Panc1 (cell line): ENCODE results near the gene OGFOD2. TPM values are rescaled to one million over a fixed set of nuclear protein-coding genes. Genes with fewer than 3 reads are reported as not detected.

Experiments used
- ATAC-seq: fragments of 200-7000 bp; cut with Tn5 transposase; 2 replicates; pipeline ENCODE4 v1.9.1; 2020; ENCODE audit warnings: mild to moderate bottlenecking, moderate library complexity
- BruUV-seq: library from RNA; stranded (reverse); fragments of 400-500 nt; replicated peaks from 2 replicates; lab custom pipeline; 2021; lab: Mats Ljungman, UMichigan
- CTCF ChIA-PET: fragments of 300-600 bp; sonication (Branson Sonifier 250); formaldehyde crosslinking; loops from one replicate; lab custom pipeline; 2022; ENCODE audit warnings: antibody characterized with exemption; lab: Charles Lee
- POLR2A ChIA-PET: fragments of 300-600 bp; sonication (Branson Sonifier 250); formaldehyde crosslinking; loops from one replicate; lab custom pipeline; 2022; ENCODE audit warnings: antibody characterized with exemption; lab: Charles Lee
- DNase-seq: peaks from one replicate; pipeline ENCODE4 v3.0.0-alpha.2; 2010; ENCODE audit warnings: low read depth, low spot score
- H3K27ac ChIP-seq: 2 replicates; pipeline ENCODE4 v1.5.1; 2011; ENCODE audit warnings: mild to moderate bottlenecking, low read length, inconsistent platforms
- H3K27me3 ChIP-seq: fragments of 200-500 bp; sonication (Bioruptor generic); 2 replicates; pipeline ENCODE4 v1.6.0; 2014; ENCODE audit warnings: low read length, inconsistent platforms; ENCODE audit not compliant: control insufficient read depth, insufficient read depth
- H3K36me3 ChIP-seq: fragments of 200-500 bp; sonication (Bioruptor generic); 2 replicates; pipeline ENCODE4 v1.5.1; 2014; ENCODE audit warnings: inconsistent platforms, mild to moderate bottlenecking, low read length, moderate library complexity; ENCODE audit not compliant: control insufficient read depth, insufficient read depth
- H3K4me1 ChIP-seq: 2 replicates; pipeline ENCODE4 v1.5.1; 2011; ENCODE audit warnings: inconsistent platforms, mild to moderate bottlenecking, low read length, moderate library complexity; ENCODE audit not compliant: control insufficient read depth, insufficient read depth
- H3K4me3 ChIP-seq, 2 experiments: 2 replicates each; pipeline ENCODE4 v1.5.1; 2011 to 2012; ENCODE audit warnings: low read depth in 2 of 2, low read length in 2 of 2, mild to moderate bottlenecking in 2 of 2, inconsistent platforms in 1 of 2, moderate library complexity in 1 of 2
- H3K9me3 ChIP-seq: fragments of 200-500 bp; sonication (Bioruptor generic); 2 replicates; pipeline ENCODE4 v1.5.1; 2014; ENCODE audit warnings: low read depth, mild to moderate bottlenecking, inconsistent platforms, low read length, moderate library complexity; ENCODE audit not compliant: control insufficient read depth, insufficient read depth
- POLR2AphosphoS5 ChIP-seq: IDR thresholded peaks from 2 replicates; pipeline ENCODE4 v1.6.1; 2012; ENCODE audit warnings: mild to moderate bottlenecking, low read depth, low read length, moderate library complexity
- SIN3A ChIP-seq: IDR thresholded peaks from 2 replicates; pipeline ENCODE4 v1.6.1; 2012; ENCODE audit warnings: low read depth, mild to moderate bottlenecking, low read length, moderate library complexity, borderline replicate concordance; ENCODE audit not compliant: insufficient read depth
- TCF7L2 ChIP-seq: IDR thresholded peaks from 2 replicates; pipeline ENCODE4 v1.6.1; 2011; ENCODE audit warnings: mild to moderate bottlenecking, low read depth, low read length, inconsistent platforms
- in situ Hi-C: cut with HindIII; loops from 2 replicates; pipeline ENCODE4 v1.10.0; 2016; ENCODE audit warnings: low sequenced_read_pairs, low pct_unique_long_range_greater_than_20kb
- intact Hi-C: fragments of 100-400 bp; cut with micrococcal nuclease; formaldehyde crosslinking; loops from one replicate; pipeline ENCODE4 v1.10.0; 2022; ENCODE audit not compliant: unreplicated experiment
- total RNA-seq: library from RNA; stranded (reverse); gene quantifications from one replicate; pipeline ENCODE4 v1.2.1, GENCODE V29; 2021; ENCODE audit not compliant: unreplicated experiment
- TF ChIP-seq, protein P1 (sequence below): fragments of 450-650 bp; IDR thresholded peaks from 2 replicates; pipeline ENCODE4 v1.5.1; 2017; ENCODE audit warnings: mild to moderate bottlenecking
- TF ChIP-seq, protein P2 (sequence below), 2 experiments: IDR thresholded peaks; 2 replicates each; pipeline ENCODE4 v1.6.1; 2011 to 2012; ENCODE audit warnings: low read depth in 2 of 2, control low read depth in 1 of 2, low read length in 1 of 2, mild to moderate bottlenecking in 1 of 2, moderate library complexity in 1 of 2; ENCODE audit not compliant: insufficient read depth in 1 of 2

Gene OGFOD2
- total RNA-seq, 1 experiment from 2014 or later = 32.0 TPM

DNA sequence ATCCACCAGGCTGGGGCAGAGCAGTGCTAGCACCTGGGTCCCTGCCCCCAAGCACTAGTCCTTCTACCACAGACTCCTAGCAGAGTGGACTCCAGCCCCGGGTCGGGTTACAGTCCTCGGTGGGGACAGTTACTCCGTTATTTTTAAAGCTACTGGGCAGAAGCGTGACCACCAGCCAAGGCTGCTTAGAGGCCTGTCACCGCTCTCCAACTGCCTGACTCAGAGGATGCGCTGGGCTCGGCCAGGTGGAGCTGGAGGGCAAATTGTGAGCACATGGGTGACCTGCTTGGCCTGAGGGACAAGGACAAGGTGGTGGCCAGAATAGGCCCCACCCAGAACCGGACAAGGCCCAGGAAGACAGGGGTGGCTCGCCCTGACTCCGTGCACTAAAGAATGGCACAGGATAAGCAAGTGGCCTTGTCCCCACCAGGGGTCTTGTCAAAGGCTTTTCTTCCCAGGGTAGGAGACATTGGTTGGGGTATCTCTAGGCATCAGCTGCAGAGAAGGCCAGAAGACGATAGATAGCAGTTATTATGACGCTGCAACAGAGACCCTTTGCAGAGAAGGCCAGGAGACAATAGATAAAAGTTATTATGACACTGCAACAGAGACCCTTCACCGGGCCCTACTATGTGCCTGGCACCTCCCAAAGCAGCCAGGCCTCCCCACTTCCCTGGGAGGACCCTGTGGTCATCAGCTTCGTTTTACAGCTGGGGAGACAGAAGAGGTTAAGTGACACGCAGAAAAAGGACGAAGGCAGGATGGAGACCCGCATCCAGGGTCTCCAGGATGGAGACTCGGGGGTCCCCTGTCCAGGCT is 10.4 kb upstream of the OGFOD2 start:
- ATAC-seq (peak; percentile 26; the same call in 1 of the 2 replicates), DNase-seq (no peak)
- Histone ChIP-seq H3K36me3 (no peaks in the 10 kb centered on the region; the same call in 1 of the 2 replicates), H3K4me1 (peaks cover 39% of the 10 kb centered on the region), H3K27ac (peak overlapping the region; percentile 73), H3K27me3 (no peaks in the 10 kb centered on the region), H3K9me3 (no peaks in the 10 kb centered on the region), H3K4me3 (peak overlapping the region; percentile 73 to 83; a peak in 3 of 4 replicates)
- BruUV-seq = no TSS peak
- intact Hi-C loops = no loop called here
- TF ChIP-seq POLR2AphosphoS5 = no peak
- TF ChIP-seq SIN3A = no peak
- TF ChIP-seq, protein P1, sequence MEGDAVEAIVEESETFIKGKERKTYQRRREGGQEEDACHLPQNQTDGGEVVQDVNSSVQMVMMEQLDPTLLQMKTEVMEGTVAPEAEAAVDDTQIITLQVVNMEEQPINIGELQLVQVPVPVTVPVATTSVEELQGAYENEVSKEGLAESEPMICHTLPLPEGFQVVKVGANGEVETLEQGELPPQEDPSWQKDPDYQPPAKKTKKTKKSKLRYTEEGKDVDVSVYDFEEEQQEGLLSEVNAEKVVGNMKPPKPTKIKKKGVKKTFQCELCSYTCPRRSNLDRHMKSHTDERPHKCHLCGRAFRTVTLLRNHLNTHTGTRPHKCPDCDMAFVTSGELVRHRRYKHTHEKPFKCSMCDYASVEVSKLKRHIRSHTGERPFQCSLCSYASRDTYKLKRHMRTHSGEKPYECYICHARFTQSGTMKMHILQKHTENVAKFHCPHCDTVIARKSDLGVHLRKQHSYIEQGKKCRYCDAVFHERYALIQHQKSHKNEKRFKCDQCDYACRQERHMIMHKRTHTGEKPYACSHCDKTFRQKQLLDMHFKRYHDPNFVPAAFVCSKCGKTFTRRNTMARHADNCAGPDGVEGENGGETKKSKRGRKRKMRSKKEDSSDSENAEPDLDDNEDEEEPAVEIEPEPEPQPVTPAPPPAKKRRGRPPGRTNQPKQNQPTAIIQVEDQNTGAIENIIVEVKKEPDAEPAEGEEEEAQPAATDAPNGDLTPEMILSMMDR = no peak
- TF ChIP-seq TCF7L2 = no peak
- TF ChIP-seq, protein P2, sequence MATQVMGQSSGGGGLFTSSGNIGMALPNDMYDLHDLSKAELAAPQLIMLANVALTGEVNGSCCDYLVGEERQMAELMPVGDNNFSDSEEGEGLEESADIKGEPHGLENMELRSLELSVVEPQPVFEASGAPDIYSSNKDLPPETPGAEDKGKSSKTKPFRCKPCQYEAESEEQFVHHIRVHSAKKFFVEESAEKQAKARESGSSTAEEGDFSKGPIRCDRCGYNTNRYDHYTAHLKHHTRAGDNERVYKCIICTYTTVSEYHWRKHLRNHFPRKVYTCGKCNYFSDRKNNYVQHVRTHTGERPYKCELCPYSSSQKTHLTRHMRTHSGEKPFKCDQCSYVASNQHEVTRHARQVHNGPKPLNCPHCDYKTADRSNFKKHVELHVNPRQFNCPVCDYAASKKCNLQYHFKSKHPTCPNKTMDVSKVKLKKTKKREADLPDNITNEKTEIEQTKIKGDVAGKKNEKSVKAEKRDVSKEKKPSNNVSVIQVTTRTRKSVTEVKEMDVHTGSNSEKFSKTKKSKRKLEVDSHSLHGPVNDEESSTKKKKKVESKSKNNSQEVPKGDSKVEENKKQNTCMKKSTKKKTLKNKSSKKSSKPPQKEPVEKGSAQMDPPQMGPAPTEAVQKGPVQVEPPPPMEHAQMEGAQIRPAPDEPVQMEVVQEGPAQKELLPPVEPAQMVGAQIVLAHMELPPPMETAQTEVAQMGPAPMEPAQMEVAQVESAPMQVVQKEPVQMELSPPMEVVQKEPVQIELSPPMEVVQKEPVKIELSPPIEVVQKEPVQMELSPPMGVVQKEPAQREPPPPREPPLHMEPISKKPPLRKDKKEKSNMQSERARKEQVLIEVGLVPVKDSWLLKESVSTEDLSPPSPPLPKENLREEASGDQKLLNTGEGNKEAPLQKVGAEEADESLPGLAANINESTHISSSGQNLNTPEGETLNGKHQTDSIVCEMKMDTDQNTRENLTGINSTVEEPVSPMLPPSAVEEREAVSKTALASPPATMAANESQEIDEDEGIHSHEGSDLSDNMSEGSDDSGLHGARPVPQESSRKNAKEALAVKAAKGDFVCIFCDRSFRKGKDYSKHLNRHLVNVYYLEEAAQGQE (IDR thresholded peaks at IDR 0.05; ENCODE audit: insufficient read depth in 1 of 2, low read depth in 2 of 2, low read length in 1 of 2) = no peak
- CTCF ChIA-PET = no interaction called here
- in situ Hi-C loops = no loop called here
- POLR2A ChIA-PET = interaction anchor here (0.6 to 0.7 kb wide), 2 partner anchors 131 to 159 kb away, joined by 4 to 5 read pairs; no protein-coding TSS in a partner anchor

DNA sequence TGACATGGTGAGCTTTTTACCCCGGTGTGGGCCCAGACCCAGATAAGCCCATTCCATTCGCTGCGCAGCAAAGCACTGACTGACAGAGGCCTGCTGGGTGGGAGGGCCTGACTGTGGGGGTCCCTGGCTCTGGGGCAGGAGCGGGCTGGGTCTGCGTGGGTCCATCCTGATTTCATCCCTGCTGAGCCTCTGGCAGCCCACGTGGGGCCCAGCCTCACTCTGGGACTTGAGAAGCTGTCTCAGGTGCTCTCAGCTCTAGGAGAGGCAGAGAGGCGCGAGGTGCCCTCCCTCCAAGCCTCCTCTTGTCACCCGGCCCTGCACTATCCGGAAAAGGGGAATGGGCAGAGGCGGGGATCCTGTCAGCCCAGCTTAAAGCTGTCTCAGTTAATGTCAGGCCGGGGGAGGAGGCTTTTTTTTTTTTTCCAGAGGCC is 9.7 kb upstream of the OGFOD2 start:
- ChIA-PET POLR2A (interaction anchor here (0.6 to 0.7 kb wide), 2 partner anchors 9 to 131 kb away, joined by 5 to 9 read pairs; no protein-coding TSS in a partner anchor), CTCF (no interaction called here)
- no peaks in the 10 kb centered on the region for H3K9me3 ChIP-seq
- intact Hi-C loops (no loop called here), in situ Hi-C loops (no loop called here)
- peak overlapping the region; percentile 73 to 83 for H3K4me3 ChIP-seq
- TF ChIP-seq SIN3A (no peak), POLR2AphosphoS5 (no peak), TCF7L2 (no peak)
- TF ChIP-seq, protein P2 (IDR thresholded peaks at IDR 0.05; ENCODE audit: insufficient read depth in 1 of 2, low read depth in 2 of 2, low read length in 1 of 2) = no peak
- TF ChIP-seq, protein P1 = no peak
- H3K27ac ChIP-seq = peak overlapping the region; percentile 73
- peak; percentile 50 for ATAC-seq
- no TSS peak for BruUV-seq
- no peaks in the 10 kb centered on the region for H3K27me3 ChIP-seq
- H3K4me1 ChIP-seq = peaks cover 39% of the 10 kb centered on the region
- H3K36me3 ChIP-seq = no peaks in the 10 kb centered on the region; the same call in 1 of the 2 replicates
- DNase-seq = no peak
